H1 (cell line): ENCODE data around the gene CDH22. TPM values are rescaled to one million over a fixed set of nuclear protein-coding genes. Genes with fewer than 3 reads are reported as not detected.

Experiments
- CTCF ChIA-PET: fragments of 300-600 bp; sonication (Branson Sonifier 250); formaldehyde crosslinking; loops from one replicate; lab custom pipeline; 2021; ENCODE audit not compliant: partially characterized antibody; lab: Charles Lee
- POLR2A ChIA-PET: fragments of 300-600 bp; sonication (Branson Sonifier 250); formaldehyde crosslinking; loops from one replicate; lab custom pipeline; 2021; ENCODE audit warnings: inconsistent platforms; ENCODE audit not compliant: partially characterized antibody; lab: Charles Lee
- DNase-seq, 2 experiments: peaks; one replicate each; pipeline versions ENCODE4 v3.0.0 to v3.0.0-alpha.2; 2010 to 2022; ENCODE audit warnings: low spot score in 2 of 2, low read depth in 1 of 2, mixed read lengths in 1 of 2
- FAIRE-seq: peaks from 2 replicates; lab custom pipeline; 2011; peaks lifted over from hg19 to GRCh38; lab: Jason Lieb, UNC
- H2AFZ ChIP-seq: 2 replicates; pipeline ENCODE4 v1.8.1; 2012; ENCODE audit warnings: low read length, inconsistent platforms
- H2AK5ac ChIP-seq: 2 replicates; pipeline ENCODE4 v1.6.1; 2013; ENCODE audit warnings: low read depth, low read length
- H2BK120ac ChIP-seq: replicated peaks from 2 replicates; pipeline ENCODE3; 2013; ENCODE audit warnings: low read depth, low read length, inconsistent platforms
- H2BK12ac ChIP-seq: 2 replicates; pipeline ENCODE4 v1.6.1; 2013; ENCODE audit warnings: low read depth, low read length
- H2BK15ac ChIP-seq: 2 replicates; pipeline ENCODE4 v1.6.1; 2013; ENCODE audit warnings: low read length
- H2BK20ac ChIP-seq: 2 replicates; pipeline ENCODE4 v1.6.1; 2013; ENCODE audit warnings: low read length
- H2BK5ac ChIP-seq: 2 replicates; pipeline ENCODE4 v1.6.1; 2013; ENCODE audit warnings: low read depth, low read length
- H3K14ac ChIP-seq: 2 replicates; pipeline ENCODE4 v1.6.1; 2013; ENCODE audit warnings: inconsistent platforms; ENCODE audit not compliant: insufficient read length
- H3K18ac ChIP-seq: 2 replicates; pipeline ENCODE4 v1.6.1; 2013; ENCODE audit warnings: low read length; ENCODE audit errors: extremely low read depth
- H3K23ac ChIP-seq: 2 replicates; pipeline ENCODE4 v1.6.1; 2013; ENCODE audit warnings: inconsistent platforms; ENCODE audit not compliant: insufficient read length
- H3K23me2 ChIP-seq: 2 replicates; pipeline ENCODE4 v1.6.1; 2013; ENCODE audit warnings: low read depth, low read length
- H3K27ac ChIP-seq: 2 replicates; pipeline ENCODE4 v1.6.1; 2011; ENCODE audit warnings: low read depth, low read length, inconsistent platforms
- H3K27me3 ChIP-seq, 4 experiments: replicated peaks in 1 of 4; 1 replicate in 1 of 4; 2 replicates in 3 of 4; pipeline versions ENCODE4 v1.6.1 to v1.8.1; 2011 to 2013; ENCODE audit warnings: low read length in 3 of 4, mild to moderate bottlenecking in 3 of 4, inconsistent platforms in 2 of 4, mixed read lengths in 2 of 4, moderate library complexity in 1 of 4; ENCODE audit not compliant: control insufficient read depth in 3 of 4, insufficient read depth in 3 of 4; ENCODE audit errors: extremely low read depth in 1 of 4
- H3K36me3 ChIP-seq, 4 experiments: 2 replicates each; pipeline versions ENCODE4 v1.6.1 to v1.8.1; 2011 to 2013; ENCODE audit warnings: mild to moderate bottlenecking in 4 of 4, low read length in 3 of 4, moderate library complexity in 2 of 4, control low read depth in 1 of 4, inconsistent platforms in 1 of 4; ENCODE audit not compliant: insufficient read depth in 4 of 4, control insufficient read depth in 2 of 4
- H3K4ac ChIP-seq: replicated peaks from 2 replicates; pipeline ENCODE3; 2013; ENCODE audit warnings: low read length, low read depth, mixed read lengths, inconsistent platforms; ENCODE audit not compliant: insufficient read length
- H3K4me1 ChIP-seq, 4 experiments: replicated peaks in 1 of 4; 1 replicate in 1 of 4; 2 replicates in 3 of 4; pipeline versions ENCODE4 v1.6.1 to v1.8.1; 2011 to 2013; ENCODE audit warnings: low read length in 3 of 4, inconsistent platforms in 2 of 4, mixed read lengths in 1 of 4; ENCODE audit not compliant: insufficient read depth in 4 of 4, control insufficient read depth in 3 of 4
- H3K4me2 ChIP-seq, 2 experiments: 2 replicates each; pipeline versions ENCODE4 v1.6.1 to v1.8.1; 2011 to 2013; ENCODE audit warnings: low read depth in 2 of 2, low read length in 2 of 2, control low read depth in 1 of 2, inconsistent platforms in 1 of 2, mild to moderate bottlenecking in 1 of 2; ENCODE audit not compliant: insufficient read depth in 1 of 2
- H3K4me3 ChIP-seq, 4 experiments: fragments of 200-600, 300-600 bp in 1 of 4; sonication (generic), shearing (Covaris generic), sonication (Bioruptor Twin) in 1 of 4; 2 replicates each; pipeline versions ENCODE4 v1.5.1 to v1.8.1; 2011 to 2016; ENCODE audit warnings: low read length in 4 of 4, low read depth in 3 of 4, control low read depth in 2 of 4, inconsistent platforms in 2 of 4, mild to moderate bottlenecking in 2 of 4, mixed read lengths in 1 of 4, moderate library complexity in 1 of 4; ENCODE audit not compliant: insufficient read depth in 2 of 4; ENCODE audit errors: extremely low read depth in 1 of 4
- H3K56ac ChIP-seq: replicated peaks from 2 replicates; pipeline ENCODE3; 2013; ENCODE audit warnings: low read depth, mild to moderate bottlenecking, mixed read lengths, low read length, inconsistent platforms; ENCODE audit not compliant: insufficient read length
- H3K79me1 ChIP-seq: 2 replicates; pipeline ENCODE4 v1.6.1; 2013; ENCODE audit warnings: low read depth, low read length, control low read depth
- H3K79me2 ChIP-seq, 2 experiments: 2 replicates each; pipeline versions ENCODE4 v1.6.1 to v1.8.1; 2012 to 2013; ENCODE audit warnings: low read length in 2 of 2, mild to moderate bottlenecking in 2 of 2, inconsistent platforms in 1 of 2; ENCODE audit not compliant: insufficient read depth in 2 of 2, control insufficient read depth in 1 of 2
- H3K9ac ChIP-seq, 4 experiments: replicated peaks in 1 of 4; 1 replicate in 1 of 4; 2 replicates in 3 of 4; pipeline versions ENCODE4 v1.6.1 to v1.8.1; 2011 to 2013; ENCODE audit warnings: low read depth in 3 of 4, low read length in 3 of 4, control low read depth in 2 of 4, mild to moderate bottlenecking in 2 of 4, moderate library complexity in 2 of 4, inconsistent platforms in 1 of 4; ENCODE audit errors: extremely low read depth in 1 of 4
- H3K9me3 ChIP-seq, 2 experiments: 2 replicates each; pipeline versions ENCODE4 v1.6.1 to v1.8.1; 2012 to 2013; ENCODE audit warnings: mild to moderate bottlenecking in 2 of 2, moderate library complexity in 2 of 2, control low read depth in 1 of 2, inconsistent platforms in 1 of 2, low read depth in 1 of 2, low read length in 1 of 2, mixed read lengths in 1 of 2; ENCODE audit not compliant: insufficient read depth in 2 of 2
- H4K20me1 ChIP-seq, 2 experiments: replicated peaks in 1 of 2; 2 replicates each; pipeline versions ENCODE3 to v1.8.1; 2011 to 2013; ENCODE audit warnings: inconsistent platforms in 2 of 2, low read length in 2 of 2, mild to moderate bottlenecking in 1 of 2; ENCODE audit not compliant: insufficient read depth in 2 of 2, control insufficient read depth in 1 of 2
- H4K5ac ChIP-seq: 2 replicates; pipeline ENCODE4 v1.6.1; 2013; ENCODE audit warnings: low read length, low read depth, mixed read lengths, inconsistent platforms; ENCODE audit not compliant: insufficient read length
- H4K8ac ChIP-seq: 2 replicates; pipeline ENCODE4 v1.8.0; 2013; ENCODE audit warnings: mild to moderate bottlenecking, moderate library complexity, low read length, inconsistent platforms; ENCODE audit not compliant: insufficient read depth; ENCODE audit errors: extremely low read depth
- H4K91ac ChIP-seq: replicated peaks from 2 replicates; pipeline ENCODE3; 2013; ENCODE audit warnings: low read length, mixed read lengths, inconsistent platforms; ENCODE audit not compliant: insufficient read length
- KDM1A ChIP-seq: fragments of 200-600, 300-600 bp; sonication (generic); IDR thresholded peaks from 2 replicates; pipeline ENCODE4 v1.7.1; 2016; ENCODE audit warnings: mild to moderate bottlenecking, low read length, borderline replicate concordance
- TAF7 ChIP-seq: optimal IDR thresholded peaks from 2 replicates; pipeline ENCODE3; 2011; ENCODE audit warnings: low read depth, mild to moderate bottlenecking, inconsistent platforms, low read length, moderate library complexity, borderline replicate concordance
- WGBS, 2 experiments: shearing (Covaris generic) in 1 of 2; methylation state at CpG; one replicate each; pipeline versions ENCODE4 v1.1.6 to v1.1.7; 2013 to 2015; ENCODE audit warnings: low lambda C conversion rate in 2 of 2, mixed read lengths in 2 of 2, inconsistent platforms in 1 of 2, low coverage in 1 of 2, missing lambda C conversion rate in 1 of 2; ENCODE audit not compliant: insufficient replicate concordance in 2 of 2, insufficient coverage in 1 of 2, insufficient read length in 1 of 2; ENCODE audit errors: extremely low coverage in 1 of 2, missing lambda C conversion rate in 1 of 2; 5-methylcytosine and 5-hydroxymethylcytosine counted together
- polyA plus RNA-seq, 7 experiments: library from polyadenylated mRNA; depleted of rRNA in 3 of 7; stranded (reverse) in 5 of 7; unstranded in 2 of 7; fragments of >200 nt in 5 of 7; fragments of 200-250 nt in 2 of 7; gene quantifications; 1 replicate in 5 of 7; 2 replicates in 1 of 7; 4 replicates in 1 of 7; pipeline versions ENCODE4 v1.2.1 to v1.2.3, GENCODE V29; 2011 to 2013; ENCODE audit warnings: missing spikeins in 2 of 7, mixed read lengths in 2 of 7
- total RNA-seq: library from RNA; stranded (reverse); fragmentation: NEBNext Ultra II Directional; extraction: Animal tissue kit (Norgen Biotek cat#: 25700); gene quantifications from 2 replicates; pipeline ENCODE4 v1.2.1, GENCODE V29; 2021

Gene CDH22
- total and polyA plus RNA-seq, 2 of the 8 experiments (the other 6 are each of a cell fraction or from before 2014, with no cell fraction given), result 0.35 to 0.39 TPM

GRCh38 chr20:46237736-46238135 is 70.6 kb downstream of the CDH22 start:
- Histone ChIP-seq H3K14ac (no peak overlapping the region), H3K56ac (no peak overlapping the region), H3K79me1 (no peaks in the 10 kb centered on the region), H2BK120ac (no peak overlapping the region), H3K27me3 (no peaks in the 10 kb centered on the region), H4K91ac (no peak overlapping the region), H3K27ac (no peak overlapping the region), H2BK15ac (0 out of 2 replicates have a peak overlapping the region, but pooled peaks have one; percentile 31), H2BK5ac (no peak overlapping the region), H3K4me2 (no peak overlapping the region), H3K4me1 (peaks cover 0 to 15% (median 4%) of the 10 kb centered on the region in 4 experiments; a peak in 5 of 7 replicates), H3K9me3 (no peaks in the 10 kb centered on the region), H3K4ac (no peak overlapping the region), H2BK20ac (no peak overlapping the region), H2BK12ac (peak overlapping the region; percentile 31; the same call in 1 of the 2 replicates), H3K9ac (no peak overlapping the region), H4K8ac (no peak overlapping the region), H3K36me3 (no peaks in the 10 kb centered on the region), H3K79me2 (no peaks in the 10 kb centered on the region), H2AFZ (no peak overlapping the region), H3K18ac (no peak overlapping the region), H2AK5ac (no peak overlapping the region; the same call in 1 of the 2 replicates), H3K4me3 (no peak overlapping the region), H4K20me1 (peaks cover 0 to 2% of the 10 kb centered on the region in 2 experiments), H3K23ac (no peak overlapping the region), H3K23me2 (no peaks in the 10 kb centered on the region), H4K5ac (no peak overlapping the region)
- ChIA-PET CTCF (interaction anchor here (0.8 to 2.4 kb wide), 6 partner anchors 12 to 109 kb away, joined by 3 to 11 read pairs (median 3); no protein-coding TSS in a partner anchor), POLR2A (no interaction called here)
- TF ChIP-seq TAF7 (no peak), KDM1A (peak; percentile 43; the same call in 1 of the 2 replicates)
- FAIRE-seq (no peak), DNase-seq (no peak)
- 100% methylated on average over 1 of the region's 1 CpG; no CpG with 5 or more reads in 1 of the 2 experiments for WGBS, 2 experiments
